GM12878 (cell line): ENCODE measurements around the gene USP28. TPM values are rescaled to one million over a fixed set of nuclear protein-coding genes. Genes with fewer than 3 reads are reported as not detected.

Experiments
- ATAC-seq: fragments of 200-7000 bp; cut with Tn5 transposase; 3 replicates; pipeline ENCODE4 v1.9.1; 2020; ENCODE audit warnings: mild to moderate bottlenecking, moderate library complexity
- BruUV-seq: library from RNA; stranded (reverse); fragments of 400-500 nt; replicated peaks from 2 replicates; lab custom pipeline; 2021; lab: Mats Ljungman, UMichigan
- CTCF ChIA-PET: fragments of 300-600 bp; sonication (Branson Sonifier 250); formaldehyde crosslinking; extraction: SDS; loops from one replicate; lab custom pipeline; 2021; ENCODE audit warnings: inconsistent platforms; lab: Yijun Ruan, JAX
- POLR2A ChIA-PET: fragments of 350-600 bp; formaldehyde crosslinking; extraction: SDS; loops from one replicate; lab custom pipeline; 2021; ENCODE audit warnings: inconsistent platforms; lab: Charles Lee
- RAD21 ChIA-PET: fragments of 300-600 bp; sonication (Branson Sonifier 250); formaldehyde crosslinking; loops from one replicate; lab custom pipeline; 2023; ENCODE audit warnings: antibody characterized with exemption; ENCODE audit not compliant: unreplicated experiment; lab: Charles Lee
- SMC1A ChIA-PET: fragments of 300-600 bp; sonication (Branson Sonifier 250); formaldehyde crosslinking; loops from one replicate; lab custom pipeline; 2023; ENCODE audit not compliant: unreplicated experiment, uncharacterized antibody; lab: Charles Lee
- DNase-seq: peaks from one replicate; pipeline ENCODE4 v3.0.0-alpha.2; 2011; ENCODE audit warnings: low read depth, low spot score
- FAIRE-seq: peaks from 3 replicates; lab custom pipeline; 2011; peaks lifted over from hg19 to GRCh38; lab: Jason Lieb, UNC
- H2AFZ ChIP-seq: 2 replicates; pipeline ENCODE4 v1.6.0; 2011; ENCODE audit warnings: low read depth, low read length, control low read depth; ENCODE audit not compliant: control insufficient read depth
- H3K27ac ChIP-seq: 2 replicates; pipeline ENCODE4 v1.5.1; 2011; ENCODE audit warnings: control low read depth; ENCODE audit not compliant: control insufficient read depth, insufficient read depth
- H3K27me3 ChIP-seq, 2 experiments: replicated peaks in 1 of 2; 2 replicates each; pipeline versions ENCODE4 v1.6.0 to v1.6.1; 2011; ENCODE audit warnings: low read length in 1 of 2; ENCODE audit not compliant: control insufficient read depth in 2 of 2, insufficient read depth in 2 of 2
- H3K36me3 ChIP-seq, 2 experiments: 2 replicates each; pipeline ENCODE4 v1.5.1; 2011; ENCODE audit warnings: low read length in 1 of 2; ENCODE audit not compliant: control insufficient read depth in 2 of 2, insufficient read depth in 2 of 2
- H3K4me1 ChIP-seq: 2 replicates; pipeline ENCODE4 v1.6.1; 2011; ENCODE audit warnings: mild to moderate bottlenecking, low read length, moderate library complexity, mixed read lengths; ENCODE audit not compliant: control insufficient read depth, insufficient read depth
- H3K4me2 ChIP-seq: 2 replicates; pipeline ENCODE4 v1.6.0; 2011; ENCODE audit warnings: control low read depth; ENCODE audit not compliant: control insufficient read depth, insufficient read depth
- H3K4me3 ChIP-seq: fragments of 200-600 bp; sonication (generic); 2 replicates; pipeline ENCODE4 v1.5.1; 2016
- H3K79me2 ChIP-seq: 2 replicates; pipeline ENCODE4 v1.6.0; 2011; ENCODE audit warnings: low read length; ENCODE audit not compliant: control insufficient read depth, insufficient read depth
- H3K9ac ChIP-seq: 2 replicates; pipeline ENCODE4 v1.8.0; 2011; ENCODE audit warnings: low read length, control low read depth, mixed read lengths; ENCODE audit not compliant: control insufficient read depth, insufficient read depth
- H3K9me3 ChIP-seq: replicated peaks from 3 replicates; pipeline ENCODE4 v1.5.1; 2011; ENCODE audit warnings: mild to moderate bottlenecking, low read length; ENCODE audit not compliant: control insufficient read depth, insufficient read depth
- H4K20me1 ChIP-seq: 2 replicates; pipeline ENCODE4 v1.6.0; 2011; ENCODE audit not compliant: control insufficient read depth, insufficient read depth
- MYB ChIP-seq: fragments of 150-350 bp; IDR thresholded peaks from 2 replicates; pipeline ENCODE4 v1.6.1; 2014; ENCODE audit warnings: mild to moderate bottlenecking, low read depth, low read length, borderline replicate concordance
- NR2C2 ChIP-seq: IDR thresholded peaks from 2 replicates; pipeline ENCODE4 v1.6.1; 2011; ENCODE audit warnings: borderline replicate concordance, low read depth; ENCODE audit not compliant: control insufficient read depth, insufficient read length
- PBX3 ChIP-seq: IDR thresholded peaks from 2 replicates; pipeline ENCODE4 v1.6.1; 2011; ENCODE audit warnings: mild to moderate bottlenecking, low read depth, low read length, moderate library complexity; ENCODE audit not compliant: insufficient replicate concordance
- RAD51 ChIP-seq: fragments of 450-650 bp; IDR thresholded peaks from 2 replicates; pipeline ENCODE4 v1.6.1; 2016; ENCODE audit warnings: moderate library complexity, mild to moderate bottlenecking, inconsistent platforms
- RUNX3 ChIP-seq: IDR thresholded peaks from 2 replicates; pipeline ENCODE4 v1.6.1; 2012; ENCODE audit warnings: low read length, inconsistent platforms
- SMARCA5 ChIP-seq: fragments of 450-650 bp; IDR thresholded peaks from 2 replicates; pipeline ENCODE4 v1.6.1; 2017; ENCODE audit warnings: mild to moderate bottlenecking
- USF2 ChIP-seq: IDR thresholded peaks from 2 replicates; pipeline ENCODE4 v1.6.1; 2011; ENCODE audit warnings: low read depth, low read length, improper control_type of control experiment, borderline replicate concordance
- ZBTB4 ChIP-seq: fragments of 450-650 bp; formaldehyde crosslinking; IDR thresholded peaks from 2 replicates; pipeline ENCODE4 v1.4.0; 2022; ENCODE audit warnings: mild to moderate bottlenecking, moderate library complexity
- ZNF592 ChIP-seq: fragments of 450-650 bp; IDR thresholded peaks from 2 replicates; pipeline ENCODE4 v1.6.1; 2017; ENCODE audit warnings: mild to moderate bottlenecking, moderate library complexity
- ZNF687 ChIP-seq: fragments of 450-650 bp; IDR thresholded peaks from 2 replicates; pipeline ENCODE4 v1.6.1; 2017; ENCODE audit warnings: mild to moderate bottlenecking, moderate library complexity
- WGBS: methylation state at CpG from one replicate; pipeline ENCODE4 v1.1.6; 2016; ENCODE audit warnings: low lambda C conversion rate; ENCODE audit not compliant: insufficient replicate concordance, insufficient coverage; ENCODE audit errors: missing lambda C conversion rate; 5-methylcytosine and 5-hydroxymethylcytosine counted together
- in situ Hi-C: fragments of 300-500 bp; cut with MboI; formaldehyde crosslinking; loops from 9 replicates; pipeline ENCODE4 v1.14.3; 2018; ENCODE audit warnings: mixed read lengths
- intact Hi-C: fragments of 100-400 bp; cut with micrococcal nuclease; formaldehyde crosslinking; loops from one replicate; pipeline ENCODE4 v1.14.2; 2022; ENCODE audit not compliant: unreplicated experiment
- polyA plus RNA-seq, 11 experiments: library from polyadenylated mRNA; depleted of rRNA in 4 of 11; unstranded in 6 of 11; stranded (reverse) in 5 of 11; fragments of >200 nt; fragmentation: Nextera tagmentation in 4 of 11; fragmentation: Illumina TruSeq in 1 of 11; extraction: Ambion mirVana in 4 of 11; extraction: Trizol in 1 of 11; gene quantifications; 1 replicate in 1 of 11; 2 replicates in 10 of 11; pipeline versions ENCODE4 v1.2.1 to v1.2.3, GENCODE V29; 2011 to 2016; ENCODE audit warnings: inconsistent platforms in 2 of 11, missing spikeins in 2 of 11, low read depth in 1 of 11
- total RNA-seq, 4 experiments: library from RNA; depleted of rRNA in 3 of 4; stranded (reverse); fragments of >200 nt in 3 of 4; fragmentation: Illumina TruSeq in 1 of 4; extraction: Trizol in 1 of 4; gene quantifications; 2 replicates each; pipeline versions ENCODE4 v1.2.1 to v1.2.3, GENCODE V29; 2013 to 2021

The USP28 gene
- total and polyA plus RNA-seq, 10 of the 15 experiments (the other 5 are each of a cell fraction or from before 2014, with no cell fraction given): 2.8 to 60.4 (median 24.1) TPM

GRCh38 chr11:113908098-113908497 lies 32.7 kb upstream of the USP28 start:
- RAD21 ChIA-PET: no interaction called here
- no peak overlapping the region for H3K9ac ChIP-seq
- H3K4me1 ChIP-seq: no peaks in the 10 kb centered on the region
- intact Hi-C loops: no loop called here
- H3K27ac ChIP-seq: no peak overlapping the region
- FAIRE-seq (no peak), DNase-seq (no peak), ATAC-seq (no peak)
- CTCF ChIA-PET: interaction anchor here (1.0 to 4.5 kb wide), 2 partner anchors 12 to 102 kb away, joined by 3 to 25 read pairs; no protein-coding TSS in a partner anchor
- 33% methylated on average over 9 of the region's 9 CpGs for WGBS
- H3K36me3 ChIP-seq: no peaks in the 10 kb centered on the region
- SMC1A ChIA-PET: no interaction called here
- H3K4me2 ChIP-seq: no peak overlapping the region
- no peak overlapping the region for H2AFZ ChIP-seq
- H3K79me2 ChIP-seq: no peaks in the 10 kb centered on the region
- H3K9me3 ChIP-seq: no peaks in the 10 kb centered on the region
- in situ Hi-C loops: no loop called here
- no peaks in the 10 kb centered on the region for H4K20me1 ChIP-seq
- peaks cover 0 to 8% of the 10 kb centered on the region in 2 experiments; a peak in 2 of 4 replicates for H3K27me3 ChIP-seq
- no peak overlapping the region for H3K4me3 ChIP-seq
- no TSS peak for BruUV-seq
- POLR2A ChIA-PET: no interaction called here
- no peak for TF ChIP-seq RUNX3
- no peak for TF ChIP-seq ZNF592
- no peak for TF ChIP-seq SMARCA5
- TF ChIP-seq USF2: no peak
- TF ChIP-seq MYB: no peak
- no peak for TF ChIP-seq NR2C2
- TF ChIP-seq RAD51: no peak
- TF ChIP-seq ZBTB4 (CRISPR knock-in tag): no peak
- no peak for TF ChIP-seq PBX3
- no peak for TF ChIP-seq ZNF687
